ENCODE measurements around the gene MAGI2. TPM values are rescaled to one million over a fixed set of nuclear protein-coding genes. Genes with fewer than 3 reads are reported as not detected.

The MAGI2 gene
- total RNA-seq, 2 experiments from 2014 or later = 0.05 to 0.12 TPM

DNA sequence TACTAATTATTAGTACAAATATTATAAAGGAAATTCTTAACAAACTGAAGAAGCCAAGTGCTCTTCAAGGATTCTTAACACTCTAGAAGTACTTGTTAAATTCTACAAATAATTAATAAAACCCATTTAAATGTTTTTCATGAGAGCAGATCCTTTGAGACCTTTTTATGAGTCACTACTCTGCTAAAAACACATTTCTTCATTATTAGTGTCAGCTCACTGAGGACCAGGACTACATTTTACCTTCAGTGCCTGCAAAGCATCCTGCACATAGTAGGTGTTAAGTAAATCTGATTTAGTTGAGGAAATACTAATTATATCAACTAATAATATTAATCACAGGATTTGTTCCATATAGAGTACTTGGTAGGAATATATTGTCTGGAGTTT, 1381.3 kb downstream of the MAGI2 start:
- peaks cover 3% of the 10 kb centered on the region for H3K27me3 Mint-ChIP-seq
- CTCF ChIA-PET = no interaction called here
- DNase-seq (no peak), ATAC-seq (no peak)
- no peaks in the 10 kb centered on the region for H3K9me3 Mint-ChIP-seq (ENCODE audit: low read depth)
- no peaks in the 10 kb centered on the region for H3K36me3 Mint-ChIP-seq (ENCODE audit: low read depth)
- intact Hi-C loops (cut with DNase I, micrococcal nuclease) = no loop called here
- POLR2A ChIA-PET = no interaction called here
- no peak overlapping the region for H3K4me3 Mint-ChIP-seq
- no peak overlapping the region for H3K27ac Mint-ChIP-seq
- no peaks in the 10 kb centered on the region for H3K4me1 Mint-ChIP-seq

DNA sequence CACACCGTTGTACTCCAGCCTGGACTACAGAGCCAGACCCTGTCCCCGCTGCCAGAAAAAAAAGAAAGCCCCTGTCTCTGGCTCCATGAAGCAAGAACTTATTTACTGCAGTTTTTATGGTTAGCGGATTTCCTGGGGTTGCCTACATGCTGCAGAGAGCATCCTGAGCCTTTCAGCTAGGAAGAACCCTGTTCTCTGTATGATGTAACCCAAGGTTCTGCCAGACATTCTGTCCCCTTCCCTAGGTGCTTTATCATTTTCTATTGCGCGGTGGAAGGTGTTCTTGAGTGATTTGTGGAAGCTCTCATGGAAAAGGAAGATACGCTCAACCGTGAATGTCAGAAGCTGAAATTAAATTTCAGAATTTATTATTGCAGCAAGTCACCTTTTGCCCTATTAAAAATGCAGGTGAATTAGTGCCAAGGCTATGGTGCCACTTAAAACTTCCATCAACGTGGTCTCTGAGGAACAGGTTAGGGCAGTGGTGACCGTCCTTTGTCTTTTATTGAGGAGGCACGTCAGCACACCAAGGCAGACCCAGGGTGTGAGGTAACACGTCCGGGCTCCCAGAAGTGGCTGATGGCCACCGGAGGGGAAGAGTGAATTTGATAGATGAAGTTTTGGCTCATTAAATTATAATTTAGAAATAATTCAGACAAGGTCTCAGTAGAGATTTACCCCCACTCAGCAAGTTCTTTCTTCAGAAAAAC, 1381.8 kb downstream of the MAGI2 start:
- Mint-ChIP-seq H3K9me3 (ENCODE audit: low read depth) (no peaks in the 10 kb centered on the region), H3K36me3 (ENCODE audit: low read depth) (no peaks in the 10 kb centered on the region), H3K27ac (no peak overlapping the region), H3K4me3 (no peak overlapping the region), H3K4me1 (no peaks in the 10 kb centered on the region), H3K27me3 (peaks cover 3% of the 10 kb centered on the region)
- intact Hi-C loops (cut with DNase I, micrococcal nuclease) = no loop called here
- ATAC-seq = no peak
- no peak for DNase-seq
- ChIA-PET CTCF (no interaction called here), POLR2A (no interaction called here)

DNA sequence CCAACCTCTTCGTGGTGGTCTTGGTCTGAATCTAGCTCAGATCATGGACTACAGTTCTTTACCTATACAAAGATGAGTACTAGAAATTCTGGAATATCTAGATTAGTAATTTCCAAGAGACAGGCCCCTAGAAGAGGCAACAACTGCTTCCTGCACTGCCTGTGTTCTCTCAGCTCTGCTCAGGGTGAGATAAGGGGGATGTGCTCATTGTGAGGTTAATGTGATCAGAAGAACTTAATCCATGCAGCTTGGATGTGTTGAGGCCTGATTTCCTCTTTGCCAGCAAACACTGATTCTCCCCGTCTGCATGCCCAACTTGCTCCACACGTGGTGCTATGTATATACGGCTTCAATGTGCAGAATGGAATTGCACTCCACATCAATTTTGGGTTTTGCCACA, 1386.9 kb downstream of the MAGI2 start:
- H3K4me3 Mint-ChIP-seq = no peak overlapping the region
- ChIA-PET CTCF (interaction anchor here (0.6 kb wide), 1 partner anchor 286 kb away, joined by 3 read pairs; no protein-coding TSS in a partner anchor), POLR2A (no interaction called here)
- intact Hi-C loops (cut with DNase I, micrococcal nuclease) = no loop called here
- H3K27ac Mint-ChIP-seq = no peak overlapping the region
- no peaks in the 10 kb centered on the region for H3K4me1 Mint-ChIP-seq
- ATAC-seq (no peak), DNase-seq (no peak)
- H3K36me3 Mint-ChIP-seq (ENCODE audit: low read depth) = no peaks in the 10 kb centered on the region
- H3K9me3 Mint-ChIP-seq (ENCODE audit: low read depth) = no peaks in the 10 kb centered on the region
- peaks cover 2% of the 10 kb centered on the region for H3K27me3 Mint-ChIP-seq

DNA sequence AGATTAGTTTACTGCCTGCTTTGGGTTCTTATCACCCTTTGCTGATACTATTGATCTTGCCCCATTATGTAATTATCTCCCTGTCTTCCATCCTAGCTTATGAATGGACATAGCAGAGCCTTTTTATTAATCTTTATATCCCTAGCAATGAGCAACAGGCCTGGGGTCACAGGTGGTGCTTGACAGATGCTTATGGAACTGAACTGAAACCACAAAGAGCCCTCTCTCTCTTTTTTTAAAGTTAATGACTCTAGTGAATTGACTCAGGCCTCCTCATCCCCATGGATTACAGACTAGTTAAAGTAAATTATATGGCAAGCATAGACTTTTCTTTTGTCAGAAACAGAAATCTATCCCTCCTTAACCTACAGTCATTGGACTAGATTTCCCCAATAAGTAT, 1389.7 kb downstream of the MAGI2 start:
- no peaks in the 10 kb centered on the region for H3K4me1 Mint-ChIP-seq
- intact Hi-C loops (cut with DNase I, micrococcal nuclease) = no loop called here
- CTCF ChIA-PET = interaction anchor here (0.6 kb wide), 1 partner anchor 22 kb away, joined by 3 read pairs; no protein-coding TSS in a partner anchor
- DNase-seq = no peak
- no peak for ATAC-seq
- H3K27ac Mint-ChIP-seq = no peak overlapping the region
- POLR2A ChIA-PET = no interaction called here
- peaks cover 16% of the 10 kb centered on the region for H3K27me3 Mint-ChIP-seq
- H3K4me3 Mint-ChIP-seq = no peak overlapping the region
- no peaks in the 10 kb centered on the region for H3K9me3 Mint-ChIP-seq (ENCODE audit: low read depth)
- H3K36me3 Mint-ChIP-seq (ENCODE audit: low read depth) = no peaks in the 10 kb centered on the region

DNA sequence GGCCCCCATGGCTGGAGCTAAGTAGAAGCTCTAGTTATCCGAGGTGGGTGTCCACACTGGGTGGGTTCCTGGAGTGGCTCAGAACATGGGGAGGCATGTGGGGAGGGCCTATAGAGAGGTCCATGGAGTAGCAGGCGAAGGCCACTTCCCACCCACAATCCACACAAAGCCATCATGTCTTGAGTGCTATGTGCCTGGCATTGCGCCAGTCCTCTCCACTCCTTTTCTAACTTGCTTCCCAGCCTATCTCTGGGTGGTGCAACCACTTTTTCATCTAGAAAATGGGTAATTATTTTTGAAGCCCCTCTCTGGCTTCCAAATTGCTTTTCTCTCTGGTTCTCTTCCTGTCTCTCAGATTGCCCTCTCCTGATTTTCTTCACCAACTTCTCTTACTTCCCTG, 1391.3 kb downstream of the MAGI2 start:
- ChIA-PET CTCF (no interaction called here), POLR2A (no interaction called here)
- no peaks in the 10 kb centered on the region for H3K9me3 Mint-ChIP-seq (ENCODE audit: low read depth)
- no peaks in the 10 kb centered on the region for H3K4me1 Mint-ChIP-seq
- intact Hi-C loops (cut with DNase I, micrococcal nuclease) = no loop called here
- ATAC-seq (no peak), DNase-seq (no peak)
- no peak overlapping the region for H3K27ac Mint-ChIP-seq
- H3K36me3 Mint-ChIP-seq (ENCODE audit: low read depth) = no peaks in the 10 kb centered on the region
- peaks cover 20% of the 10 kb centered on the region for H3K27me3 Mint-ChIP-seq
- H3K4me3 Mint-ChIP-seq = no peak overlapping the region

DNA sequence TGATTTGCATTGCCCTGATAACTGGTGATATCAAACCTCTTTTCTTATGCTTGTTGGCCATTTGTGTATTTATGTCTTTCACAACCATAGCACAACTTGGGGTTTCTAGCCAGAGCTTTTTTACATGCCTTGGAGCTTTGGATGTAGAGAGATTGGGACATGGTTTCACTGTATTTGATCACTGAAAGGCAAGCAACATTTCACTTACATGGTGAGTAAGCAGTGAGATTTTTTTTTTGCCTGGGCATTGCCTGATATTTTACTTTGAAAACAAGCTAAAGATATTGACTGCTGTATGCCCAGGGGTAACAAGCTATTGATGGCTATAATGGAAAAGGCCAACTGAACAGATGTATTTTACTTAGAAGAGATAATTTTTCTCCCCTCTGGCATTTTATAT, 1395.9 kb downstream of the MAGI2 start:
- Mint-ChIP-seq H3K36me3 (ENCODE audit: low read depth) (no peaks in the 10 kb centered on the region), H3K27me3 (peaks cover 28% of the 10 kb centered on the region), H3K9me3 (ENCODE audit: low read depth) (no peaks in the 10 kb centered on the region), H3K4me3 (no peak overlapping the region), H3K4me1 (no peaks in the 10 kb centered on the region), H3K27ac (no peak overlapping the region)
- intact Hi-C loops (cut with DNase I, micrococcal nuclease) = no loop called here
- DNase-seq = no peak
- CTCF ChIA-PET = interaction anchor here (1.1 kb wide), 1 partner anchor 22 kb away, joined by 3 read pairs; no protein-coding TSS in a partner anchor
- no peak for ATAC-seq
- POLR2A ChIA-PET = no interaction called here

- H3K9me3 Mint-ChIP-seq (ENCODE audit: low read depth) = no peaks in the 10 kb centered on the region
- POLR2A ChIA-PET = no interaction called here
- H3K27me3 Mint-ChIP-seq = peaks cover 27% of the 10 kb centered on the region
- no peak for ATAC-seq
- no peak overlapping the region for H3K27ac Mint-ChIP-seq
- no peaks in the 10 kb centered on the region for H3K4me1 Mint-ChIP-seq
- intact Hi-C loops (cut with DNase I, micrococcal nuclease) = no loop called here
- no peaks in the 10 kb centered on the region for H3K36me3 Mint-ChIP-seq (ENCODE audit: low read depth)
- no peak for DNase-seq
- H3K4me3 Mint-ChIP-seq = no peak overlapping the region
- CTCF ChIA-PET = no interaction called here
Measured at GRCh38 chr7:78055599-78055998, 1397.9 kb downstream of the MAGI2 start.

DNA sequence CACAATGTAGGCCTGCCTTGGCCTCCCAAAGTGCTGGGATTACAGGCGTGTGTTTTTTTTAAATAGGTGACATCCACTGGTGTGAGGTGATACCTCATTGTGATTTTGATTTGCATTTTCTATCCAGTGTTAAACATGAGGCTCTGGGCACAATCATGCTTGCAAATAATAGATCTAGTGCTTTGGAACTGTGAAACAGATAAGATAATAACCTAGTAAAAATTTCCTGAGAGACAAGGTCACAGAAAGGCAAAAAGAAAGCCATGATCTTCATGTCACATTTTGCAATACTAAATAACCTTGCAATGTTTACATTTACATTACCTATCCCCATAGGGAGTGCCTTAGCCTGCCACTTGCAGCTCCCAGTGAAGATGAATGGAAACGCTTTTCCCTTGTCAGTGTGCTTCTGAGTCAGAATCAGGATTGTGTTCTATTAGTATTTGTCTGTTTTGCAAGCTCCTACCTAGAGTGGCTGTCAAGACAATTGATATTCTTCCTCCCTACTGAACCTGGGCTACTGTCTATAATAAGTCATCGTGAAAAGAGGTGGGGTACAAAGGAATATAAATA, 1398.4 kb downstream of the MAGI2 start:
- Mint-ChIP-seq H3K9me3 (ENCODE audit: low read depth) (no peaks in the 10 kb centered on the region), H3K4me1 (no peaks in the 10 kb centered on the region), H3K4me3 (no peak overlapping the region), H3K27ac (no peak overlapping the region), H3K27me3 (peaks cover 22% of the 10 kb centered on the region), H3K36me3 (ENCODE audit: low read depth) (no peaks in the 10 kb centered on the region)
- POLR2A ChIA-PET = no interaction called here
- no peak for ATAC-seq
- CTCF ChIA-PET = no interaction called here
- intact Hi-C loops (cut with DNase I, micrococcal nuclease) = no loop called here
- no peak for DNase-seq

DNA sequence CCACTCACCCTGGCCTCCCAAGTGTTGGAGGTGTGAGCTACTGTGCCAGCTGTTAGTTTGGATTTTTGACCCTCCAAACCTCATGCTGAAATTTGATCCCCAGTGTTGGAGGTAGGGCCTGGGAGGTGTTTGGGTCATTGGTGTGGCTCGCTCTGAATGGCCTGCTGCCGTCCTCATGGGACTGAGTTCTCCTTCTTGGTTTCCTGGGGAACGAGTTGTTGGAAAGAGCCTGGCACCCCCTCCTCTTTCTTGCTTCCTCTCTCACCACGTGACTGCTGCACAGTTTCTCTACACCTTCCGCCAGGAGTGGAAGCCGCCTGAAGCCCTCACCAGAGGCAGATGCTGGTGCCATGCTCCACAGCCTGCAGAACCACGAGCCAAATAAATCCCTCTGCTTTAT, 1401.4 kb downstream of the MAGI2 start:
- no peak for DNase-seq
- peaks cover 9% of the 10 kb centered on the region for H3K27me3 Mint-ChIP-seq
- H3K9me3 Mint-ChIP-seq (ENCODE audit: low read depth) = no peaks in the 10 kb centered on the region
- intact Hi-C loops (cut with DNase I, micrococcal nuclease) = no loop called here
- no peaks in the 10 kb centered on the region for H3K36me3 Mint-ChIP-seq (ENCODE audit: low read depth)
- H3K4me3 Mint-ChIP-seq = no peak overlapping the region
- H3K27ac Mint-ChIP-seq = no peak overlapping the region
- ChIA-PET CTCF (interaction anchor here (0.6 kb wide), 1 partner anchor 359 kb away, joined by 3 read pairs; no protein-coding TSS in a partner anchor), POLR2A (no interaction called here)
- ATAC-seq = no peak
- no peaks in the 10 kb centered on the region for H3K4me1 Mint-ChIP-seq

GRCh38 chr7:78047800-78048199, 1405.7 kb downstream of the MAGI2 start:
- no peak overlapping the region for H3K27ac Mint-ChIP-seq
- ChIA-PET CTCF (interaction anchor here (1.9 kb wide), 1 partner anchor 27 kb away, joined by 7 read pairs; no protein-coding TSS in a partner anchor), POLR2A (no interaction called here)
- H3K9me3 Mint-ChIP-seq (ENCODE audit: low read depth) = no peaks in the 10 kb centered on the region
- H3K4me3 Mint-ChIP-seq = no peak overlapping the region
- intact Hi-C loops (cut with DNase I, micrococcal nuclease) = no loop called here
- ATAC-seq (no peak), DNase-seq (no peak)
- H3K27me3 Mint-ChIP-seq = peaks cover 2% of the 10 kb centered on the region
- H3K36me3 Mint-ChIP-seq (ENCODE audit: low read depth) = no peaks in the 10 kb centered on the region
- no peaks in the 10 kb centered on the region for H3K4me1 Mint-ChIP-seq

DNA sequence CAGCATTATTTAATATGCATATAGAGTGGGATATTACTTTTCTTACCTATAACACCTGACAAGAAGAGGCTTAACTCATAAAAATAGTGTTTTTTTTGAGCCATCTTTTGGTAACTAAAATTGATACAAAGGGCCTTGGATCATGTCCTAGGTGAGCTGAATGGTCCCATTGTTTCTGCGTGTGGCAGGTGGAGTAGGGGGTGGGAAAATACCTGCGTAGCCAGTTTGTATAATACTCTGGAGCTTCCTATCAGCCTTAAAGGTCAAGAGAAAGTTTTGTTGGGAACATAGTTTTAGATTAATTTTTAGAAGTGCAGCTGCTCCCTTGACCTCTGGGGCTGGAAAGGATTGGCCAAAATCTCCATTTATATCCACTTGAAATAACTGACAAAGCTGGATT, 1410.3 kb downstream of the MAGI2 start:
- intact Hi-C loops (cut with DNase I, micrococcal nuclease) = loop anchor here in 1 of 2 experiments (5.0 kb wide), 2 partner anchors 101 to 386 kb away; no protein-coding TSS in a partner anchor
- ATAC-seq = no peak
- no peaks in the 10 kb centered on the region for H3K36me3 Mint-ChIP-seq (ENCODE audit: low read depth)
- ChIA-PET CTCF (interaction anchor here (1.1 to 5.0 kb wide), 5 partner anchors 15 to 392 kb away, joined by 3 to 51 read pairs (median 4); no protein-coding TSS in a partner anchor), POLR2A (no interaction called here)
- peaks cover 17% of the 10 kb centered on the region for H3K27me3 Mint-ChIP-seq
- H3K4me3 Mint-ChIP-seq = no peak overlapping the region
- H3K4me1 Mint-ChIP-seq = no peaks in the 10 kb centered on the region
- DNase-seq = no peak
- no peak overlapping the region for H3K27ac Mint-ChIP-seq
- H3K9me3 Mint-ChIP-seq (ENCODE audit: low read depth) = no peaks in the 10 kb centered on the region

- ChIA-PET POLR2A (no interaction called here), CTCF (interaction anchor here (0.6 to 5.0 kb wide), 6 partner anchors 21 to 384 kb away, joined by 3 to 51 read pairs (median 3); no protein-coding TSS in a partner anchor)
- DNase-seq (no peak), ATAC-seq (no peak)
- Mint-ChIP-seq H3K36me3 (ENCODE audit: low read depth) (no peaks in the 10 kb centered on the region), H3K27me3 (peaks cover 17% of the 10 kb centered on the region), H3K9me3 (ENCODE audit: low read depth) (no peaks in the 10 kb centered on the region), H3K27ac (no peak overlapping the region), H3K4me3 (no peak overlapping the region), H3K4me1 (no peaks in the 10 kb centered on the region)
- intact Hi-C loops (cut with DNase I, micrococcal nuclease) = loop anchor here (2.0 to 5.0 kb wide), 4 partner anchors 21 to 384 kb away; no protein-coding TSS in a partner anchor
Measured at GRCh38 chr7:78041423-78041822, 1412.0 kb downstream of the MAGI2 start.

All from activated CD4-positive, alpha-beta T cell treated with anti-CD3 and anti-CD28 coated beads for 36 hours (primary cell).